Pancreas (tissue), 10 donors: ENCODE measurements around the gene CHST12. TPM values are rescaled to one million over a fixed set of nuclear protein-coding genes. Genes with fewer than 3 reads are reported as not detected.
A peak's percentile ranks its signal among the peaks of the same experiment; 100 is the strongest.

ENCODE experiments used
- ATAC-seq, 4 donors: fragments of 200-7000 bp; cut with Tn5 transposase; one replicate each; pipeline versions ENCODE4 v1.8.0 to v1.9.1; 2020; ENCODE audit warnings: mild to moderate bottlenecking in 4 of 4, moderate library complexity in 4 of 4
- DNase-seq, 6 donors: peaks; one replicate each; pipeline ENCODE4 v3.0.0-alpha.2; 2020
- FAIRE-seq: peaks from 2 replicates; lab custom pipeline; 2012; peaks lifted over from hg19 to GRCh38; lab: Jason Lieb, UNC
- H3K27ac ChIP-seq, 4 donors: fragments of 200-600 bp; sonication (generic); 1 replicate in 3 of 4; 2 replicates in 1 of 4; pipeline versions ENCODE4 v1.5.0 to v1.8.0; 2020
- H3K27me3 ChIP-seq, 4 donors: fragments of 200-600 bp; one replicate each; pipeline ENCODE4 v1.8.0; 2021
- H3K36me3 ChIP-seq, 3 donors: fragments of 200-600 bp; sonication (generic) in 1 of 3; one replicate each; pipeline versions ENCODE4 v1.5.0 to v1.8.0; 2020 to 2021
- H3K4me1 ChIP-seq, 3 donors: fragments of 200-600 bp; one replicate each; pipeline ENCODE4 v1.8.0; 2021
- H3K4me3 ChIP-seq, 4 donors: fragments of 200-600 bp; sonication (generic) in 2 of 4; one replicate each; pipeline versions ENCODE4 v1.5.0 to v1.8.0; 2020 to 2021
- H3K9me3 ChIP-seq, 4 donors: fragments of 200-600 bp; one replicate each; pipeline ENCODE4 v1.8.0; 2021
- CTCF ChIP-seq, 4 donors: fragments of 200-600 bp; sonication (generic) in 3 of 4; IDR thresholded peaks; one replicate each; pipeline versions ENCODE4 v1.5.0 to v1.8.0; 2021; ENCODE audit warnings: antibody characterized with exemption in 4 of 4
- WGBS, 2 donors: extraction: QIAGEN DNeasy Blood & Tissue Kit; methylation state at CpG; one replicate each; pipeline ENCODE4 v1.1.7; 2013; 5-methylcytosine and 5-hydroxymethylcytosine counted together
- intact Hi-C, 3 donors: fragments of 100-400 bp; cut with DNase I; formaldehyde crosslinking; loops; one replicate each; pipeline versions ENCODE4 v1.11.1 to v1.14.2; 2022
- polyA plus RNA-seq, 2 donors: library from polyadenylated mRNA; stranded (reverse); fragments of 200-250 nt; gene quantifications; one replicate each; pipeline ENCODE4 v1.2.3, GENCODE V29; 2013
- total RNA-seq, 6 donors: library from RNA; stranded (reverse); fragmentation: NEBNext Ultra II Directional in 4 of 6; extraction: Animal tissue kit (Norgen Biotek cat#: 25700) in 4 of 6; gene quantifications; one replicate each; pipeline versions ENCODE4 v1.2.1 to v1.2.4, GENCODE V29; 2021 to 2023
- donor health status: healthy with polysubstance abuse.
- donor health status: DM: no; HTN: no; CAD: no; lungs with moderate emphysema.
- donor health status: DM: no; HTN: no; CAD: no.
- donor health status: control.
- donor health status: control.
- donor health status: Bipolar disorder and iron deficiency.
- donor health status: DM: yes; HTN: yes; CAD: no.
- donor health status: DM: no; HTN: no; CAD: no.
- donor health status: DM: no; HTN: no; CAD: no.
- donor health status: DM: yes; HTN: yes; CAD: no.

Gene CHST12
- total RNA-seq (10 to 100 TPM in 1 of 6 donors, 1 to 10 TPM in 5; 7.3 to 13.2 (median 8.6) TPM), polyA plus RNA-seq (1 to 10 TPM; 7.0 to 8.7 TPM)

- Histone ChIP-seq H3K4me3 (peak within 1 kb of the TSS; percentile 70 to 93 (median 86)), H3K4me1 (peaks cover 5 to 19% (median 12%) of the 10 kb centered on the region in 3 donors), H3K27me3 (no peaks in the 10 kb centered on the region), H3K36me3 (no peaks in the 10 kb centered on the region), H3K9me3 (no peaks in the 10 kb centered on the region), H3K27ac (peak within 1 kb of the TSS; percentile 24 to 47 (median 40))
- intact Hi-C loops: no loop called here
- no peak for TF ChIP-seq CTCF (IDR thresholded peaks at IDR 0.05)
- 1% methylated on average over 54 to 89 of the region's 89 CpGs for WGBS, 2 donors
- FAIRE-seq (no peak), ATAC-seq (peak; percentile 86 to 91 (median 88)), DNase-seq (peak; percentile 93 to 98 (median 98))
Measured at GRCh38 chr7:2403014-2403717, at the start of gene CHST12. Gene CHST12 (plus strand): TSS chr7:2403611. CDS start chr7:2432640, 29,029 bp downstream.

GRCh38 chr7:2353936-2354185, 49.5 kb upstream of the CHST12 start:
- Histone ChIP-seq H3K4me1 (peaks cover 8 to 24% (median 23%) of the 10 kb centered on the region in 3 donors), H3K4me3 (peak overlapping the region; percentile 89 to 100 (median 99)), H3K27me3 (no peaks in the 10 kb centered on the region), H3K9me3 (no peaks in the 10 kb centered on the region), H3K36me3 (no peaks in the 10 kb centered on the region), H3K27ac (peak overlapping the region; percentile 99 to 100 (median 100))
- peak; percentile 85 to 94 (median 90) for DNase-seq
- WGBS, 2 donors: 0% methylated on average over 25 to 26 of the region's 26 CpGs
- intact Hi-C loops: no loop called here
- peak; percentile 86 to 94 (median 88) for ATAC-seq
- TF ChIP-seq CTCF (IDR thresholded peaks at IDR 0.05): no peak
- no peak for FAIRE-seq

GRCh38 chr7:2354186-2354938, 49.0 kb upstream of the CHST12 start, which contains the start of gene EIF3B:
Gene EIF3B (plus strand): TSS chr7:2354827. CDS start chr7:2354922, 95 bp downstream.
- Histone ChIP-seq H3K27me3 (no peaks in the 10 kb centered on the region), H3K4me1 (peaks cover 10 to 26% (median 23%) of the 10 kb centered on the region in 3 donors), H3K36me3 (no peaks in the 10 kb centered on the region), H3K4me3 (peak within 1 kb of the TSS; percentile 89 to 100 (median 99)), H3K27ac (peak within 1 kb of the TSS; percentile 99 to 100 (median 100)), H3K9me3 (no peaks in the 10 kb centered on the region)
- ATAC-seq (peak; percentile 90 to 95 (median 92)), FAIRE-seq (no peak), DNase-seq (peak; percentile 86 to 93 (median 90))
- WGBS, 2 donors: 0% methylated on average over 39 to 55 of the region's 55 CpGs
- no peak for TF ChIP-seq CTCF (IDR thresholded peaks at IDR 0.05)
- intact Hi-C loops: no loop called here

GRCh38 chr7:2354939-2355704, 48.3 kb upstream of the CHST12 start:
- intact Hi-C loops: no loop called here
- H3K4me1 ChIP-seq: peaks cover 10 to 30% (median 23%) of the 10 kb centered on the region in 3 donors
- peak overlapping the region; percentile 89 to 100 (median 99) for H3K4me3 ChIP-seq
- peak in 4 of 6 donors; percentile 28 to 82 (median 55) for DNase-seq
- no peaks in the 10 kb centered on the region for H3K27me3 ChIP-seq
- H3K36me3 ChIP-seq: no peaks in the 10 kb centered on the region
- no peaks in the 10 kb centered on the region for H3K9me3 ChIP-seq
- FAIRE-seq: no peak
- TF ChIP-seq CTCF (IDR thresholded peaks at IDR 0.05): no peak
- peak overlapping the region; percentile 57 to 100 (median 99) for H3K27ac ChIP-seq
- WGBS, 2 donors: 0 to 1% methylated on average over 63 to 92 of the region's 92 CpGs
- ATAC-seq: no peak
